Loucy (cell line): Measurements from ENCODE around the gene EME2.

Source experiments
- EZH2phosphoT487 ChIP-seq: fragments of 200-600 bp; IDR thresholded peaks from 2 replicates; pipeline ENCODE4 v1.6.1; 2018; ENCODE audit warnings: antibody characterized with exemption, mild to moderate bottlenecking, moderate library complexity, borderline replicate concordance
- TF ChIP-seq, protein P1 (sequence below): fragments of 200-600 bp; sonication (generic); conservative IDR thresholded peaks from 2 replicates; pipeline ENCODE4 v1.5.1; 2014; ENCODE audit warnings: mild to moderate bottlenecking, antibody characterized with exemption, low read length

DNA sequence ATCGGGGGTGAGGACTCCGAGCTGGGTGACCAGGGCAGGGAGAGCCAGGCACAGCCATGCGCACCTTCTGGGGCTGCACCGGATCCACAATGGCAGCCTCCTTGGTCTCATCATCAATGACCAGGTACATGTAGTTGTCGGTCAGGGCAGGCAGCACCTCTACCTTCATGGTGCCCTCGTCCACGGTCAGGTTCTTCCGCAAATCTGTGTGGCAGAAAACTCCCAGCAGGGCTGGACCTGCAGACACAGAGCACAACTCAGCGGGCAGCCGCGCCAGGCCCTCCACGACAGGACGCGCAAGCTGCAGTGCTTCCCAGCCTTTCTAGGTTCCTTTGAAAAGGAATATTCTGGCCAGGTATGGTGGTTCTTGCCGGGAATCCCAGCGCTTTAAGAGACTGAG is 50.2 kb downstream of the EME2 start:
- TF ChIP-seq, protein P1, sequence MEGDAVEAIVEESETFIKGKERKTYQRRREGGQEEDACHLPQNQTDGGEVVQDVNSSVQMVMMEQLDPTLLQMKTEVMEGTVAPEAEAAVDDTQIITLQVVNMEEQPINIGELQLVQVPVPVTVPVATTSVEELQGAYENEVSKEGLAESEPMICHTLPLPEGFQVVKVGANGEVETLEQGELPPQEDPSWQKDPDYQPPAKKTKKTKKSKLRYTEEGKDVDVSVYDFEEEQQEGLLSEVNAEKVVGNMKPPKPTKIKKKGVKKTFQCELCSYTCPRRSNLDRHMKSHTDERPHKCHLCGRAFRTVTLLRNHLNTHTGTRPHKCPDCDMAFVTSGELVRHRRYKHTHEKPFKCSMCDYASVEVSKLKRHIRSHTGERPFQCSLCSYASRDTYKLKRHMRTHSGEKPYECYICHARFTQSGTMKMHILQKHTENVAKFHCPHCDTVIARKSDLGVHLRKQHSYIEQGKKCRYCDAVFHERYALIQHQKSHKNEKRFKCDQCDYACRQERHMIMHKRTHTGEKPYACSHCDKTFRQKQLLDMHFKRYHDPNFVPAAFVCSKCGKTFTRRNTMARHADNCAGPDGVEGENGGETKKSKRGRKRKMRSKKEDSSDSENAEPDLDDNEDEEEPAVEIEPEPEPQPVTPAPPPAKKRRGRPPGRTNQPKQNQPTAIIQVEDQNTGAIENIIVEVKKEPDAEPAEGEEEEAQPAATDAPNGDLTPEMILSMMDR = no peak
- TF ChIP-seq EZH2phosphoT487 = no peak
